HG02759 (cell line): ENCODE data around the gene CEP63.
"Not testable (repeated sequence)": the region's sequence is repeated elsewhere in the genome, so short reads cannot be mapped to it uniquely, and the experiment has no call there.

Experiments
- ATAC-seq: cut with Tn5 transposase; IDR thresholded peaks from one replicate; pipeline ENCODE4 v1.9.1; 2021; ENCODE audit warnings: mild to moderate bottlenecking, moderate library complexity; ENCODE audit not compliant: unreplicated experiment

Gene CEP63

GRCh38 chr3:134505485-134505884 is 19.6 kb downstream of the CEP63 start:
- ATAC-seq: no peak

GRCh38 chr3:134511500-134511899 is 25.6 kb downstream of the CEP63 start:
- no peak for ATAC-seq

GRCh38 chr3:134516905-134517304 is 31.0 kb downstream of the CEP63 start:
- no peak for ATAC-seq

- ATAC-seq: no peak
Measured at GRCh38 chr3:134517791-134518190, 31.9 kb downstream of the CEP63 start.

GRCh38 chr3:134522541-134522940 is 36.7 kb downstream of the CEP63 start:
- ATAC-seq: no peak

- ATAC-seq: no peak
Measured at GRCh38 chr3:134525293-134525692, 39.4 kb downstream of the CEP63 start.

GRCh38 chr3:134526319-134526718 is 40.5 kb downstream of the CEP63 start:
- no peak for ATAC-seq

- no peak for ATAC-seq
Measured at GRCh38 chr3:134527037-134527436, 41.2 kb downstream of the CEP63 start.

GRCh38 chr3:134527538-134528186 is 41.8 kb downstream of the CEP63 start:
- no peak for ATAC-seq

- ATAC-seq: no peak
Measured at GRCh38 chr3:134533493-134533892, 47.6 kb downstream of the CEP63 start.

GRCh38 chr3:134535186-134535970 is 49.5 kb downstream of the CEP63 start:
- ATAC-seq: no peak

GRCh38 chr3:134536781-134537180 is 50.9 kb downstream of the CEP63 start:
- ATAC-seq: no peak

GRCh38 chr3:134542287-134542958 is 56.6 kb downstream of the CEP63 start:
- no peak for ATAC-seq

- ATAC-seq: no peak
Measured at GRCh38 chr3:134543113-134543512, 57.3 kb downstream of the CEP63 start.

GRCh38 chr3:134544316-134544715 is 58.5 kb downstream of the CEP63 start:
- no peak for ATAC-seq

- not testable (repeated sequence) for ATAC-seq
Measured at GRCh38 chr3:134544783-134545182, 58.9 kb downstream of the CEP63 start.

GRCh38 chr3:134545818-134546217 is 60.0 kb downstream of the CEP63 start:
- ATAC-seq: no peak

- ATAC-seq: no peak
Measured at GRCh38 chr3:134552784-134553183, 66.9 kb downstream of the CEP63 start.

GRCh38 chr3:134559591-134559990 is 73.7 kb downstream of the CEP63 start:
- no peak for ATAC-seq

- ATAC-seq: no peak
Measured at GRCh38 chr3:134562055-134562454, 76.2 kb downstream of the CEP63 start.

GRCh38 chr3:134563601-134564000 is 77.7 kb downstream of the CEP63 start:
- no peak for ATAC-seq

GRCh38 chr3:134564991-134565390 is 79.1 kb downstream of the CEP63 start:
- no peak for ATAC-seq
